H9 (cell line): ENCODE data around the gene SMAP1. TPM values are rescaled to one million over a fixed set of nuclear protein-coding genes. Genes with fewer than 3 reads are reported as not detected.

ENCODE experiments used
- DNase-seq: peaks from one replicate; pipeline ENCODE4 v3.0.0-alpha.2; 2017
- H2AFZ ChIP-seq: one replicate; pipeline ENCODE4 v1.6.1; 2013; ENCODE audit warnings: mild to moderate bottlenecking, low read length, control low read depth, moderate library complexity
- H2AK5ac ChIP-seq: 2 replicates; pipeline ENCODE4 v1.6.1; 2013; ENCODE audit warnings: low read length, control low read depth, mixed read lengths; ENCODE audit not compliant: insufficient read length
- H2BK120ac ChIP-seq: one replicate; pipeline ENCODE4 v1.6.1; 2013; ENCODE audit warnings: low read depth, mild to moderate bottlenecking, low read length, control low read depth, inconsistent platforms; ENCODE audit not compliant: poor library complexity, severe bottlenecking
- H2BK12ac ChIP-seq: 2 replicates; pipeline ENCODE4 v1.6.1; 2013; ENCODE audit warnings: low read length, control low read depth, mixed read lengths, low read depth; ENCODE audit not compliant: insufficient read length
- H2BK15ac ChIP-seq: 2 replicates; pipeline ENCODE4 v1.6.1; 2013; ENCODE audit warnings: low read depth, low read length, control low read depth
- H2BK20ac ChIP-seq: one replicate; pipeline ENCODE4 v1.6.1; 2013; ENCODE audit warnings: low read depth, mild to moderate bottlenecking, low read length, control low read depth, inconsistent platforms; ENCODE audit not compliant: poor library complexity, severe bottlenecking
- H2BK5ac ChIP-seq: 2 replicates; pipeline ENCODE4 v1.6.1; 2013; ENCODE audit warnings: low read length, control low read depth, mixed read lengths; ENCODE audit not compliant: insufficient read length
- H3K14ac ChIP-seq: 2 replicates; pipeline ENCODE4 v1.6.1; 2013; ENCODE audit warnings: low read length, control low read depth; ENCODE audit not compliant: insufficient read depth
- H3K18ac ChIP-seq: 2 replicates; pipeline ENCODE4 v1.6.1; 2013; ENCODE audit warnings: low read depth, mild to moderate bottlenecking, mixed read lengths, low read length, control low read depth; ENCODE audit not compliant: insufficient read length
- H3K23ac ChIP-seq: 2 replicates; pipeline ENCODE4 v1.6.1; 2013; ENCODE audit warnings: low read length, control low read depth, mixed read lengths, low read depth; ENCODE audit not compliant: insufficient read length
- H3K23me2 ChIP-seq: 2 replicates; pipeline ENCODE4 v1.6.1; 2013; ENCODE audit warnings: low read depth, mild to moderate bottlenecking, mixed read lengths, low read length, control low read depth; ENCODE audit not compliant: insufficient read length, poor library complexity, severe bottlenecking
- H3K27ac ChIP-seq: 2 replicates; pipeline ENCODE4 v1.5.1; 2013; ENCODE audit warnings: low read length, control low read depth, mixed read lengths, low read depth; ENCODE audit not compliant: insufficient read length
- H3K27me3 ChIP-seq: 2 replicates; pipeline ENCODE4 v1.6.1; 2013; ENCODE audit warnings: low read length, control low read depth, inconsistent platforms; ENCODE audit not compliant: insufficient read depth
- H3K4ac ChIP-seq: 2 replicates; pipeline ENCODE4 v1.6.1; 2013; ENCODE audit warnings: low read depth, mild to moderate bottlenecking, control low read depth, inconsistent platforms, low read length, moderate library complexity
- H3K4me1 ChIP-seq: 2 replicates; pipeline ENCODE4 v1.6.1; 2013; ENCODE audit warnings: low read length, control low read depth, inconsistent platforms; ENCODE audit not compliant: insufficient read depth
- H3K4me2 ChIP-seq: 2 replicates; pipeline ENCODE4 v1.6.1; 2013; ENCODE audit warnings: low read length, control low read depth, mixed read lengths; ENCODE audit not compliant: insufficient read length, insufficient read depth
- H3K56ac ChIP-seq: 2 replicates; pipeline ENCODE4 v1.6.1; 2013; ENCODE audit warnings: low read depth, mild to moderate bottlenecking, mixed read lengths, low read length, control low read depth; ENCODE audit not compliant: insufficient read length
- H3K79me1 ChIP-seq: 2 replicates; pipeline ENCODE4 v1.6.1; 2013; ENCODE audit warnings: low read depth, mild to moderate bottlenecking, moderate library complexity, low read length, control low read depth, inconsistent platforms; ENCODE audit not compliant: insufficient read depth, poor library complexity, severe bottlenecking
- H3K79me2 ChIP-seq: 2 replicates; pipeline ENCODE4 v1.6.1; 2013; ENCODE audit warnings: low read length, control low read depth, inconsistent platforms; ENCODE audit not compliant: insufficient read depth
- H3K9ac ChIP-seq: 2 replicates; pipeline ENCODE4 v1.6.1; 2013; ENCODE audit warnings: low read length, control low read depth, mixed read lengths; ENCODE audit not compliant: insufficient read length; ENCODE audit errors: extremely low read depth
- H3K9me3 ChIP-seq: one replicate; pipeline ENCODE4 v1.6.1; 2013; ENCODE audit warnings: low read depth, low read length, inconsistent platforms; ENCODE audit not compliant: control insufficient read depth
- H3T11ph ChIP-seq: one replicate; pipeline ENCODE4 v1.6.1; 2013; ENCODE audit warnings: mild to moderate bottlenecking, low read length, control low read depth, inconsistent platforms
- H4K20me1 ChIP-seq: one replicate; pipeline ENCODE4 v1.6.1; 2013; ENCODE audit not compliant: control insufficient read depth, insufficient read length, insufficient read depth
- H4K5ac ChIP-seq: 2 replicates; pipeline ENCODE4 v1.6.1; 2013; ENCODE audit warnings: low read depth, mild to moderate bottlenecking, mixed read lengths, low read length, control low read depth; ENCODE audit not compliant: insufficient read length
- H4K8ac ChIP-seq: replicated peaks from 2 replicates; pipeline ENCODE4 v1.6.1; 2013; ENCODE audit warnings: low read length, control low read depth, mixed read lengths, low read depth; ENCODE audit not compliant: insufficient read length
- H4K91ac ChIP-seq: 2 replicates; pipeline ENCODE4 v1.6.1; 2013; ENCODE audit warnings: low read depth, mild to moderate bottlenecking, moderate library complexity, mixed read lengths, low read length, control low read depth; ENCODE audit not compliant: insufficient read length
- H3K27ac Mint-ChIP-seq, 3 experiments: 2 replicates in 2 of 3; 3 replicates in 1 of 3; pipeline ENCODE4 v1.8.0; 2020 to 2021; ENCODE audit warnings: mixed read lengths in 3 of 3, mild to moderate bottlenecking in 1 of 3, moderate library complexity in 1 of 3
- H3K27me3 Mint-ChIP-seq: 2 replicates; pipeline ENCODE4 v1.8.0; 2021; ENCODE audit warnings: low read depth, mild to moderate bottlenecking, moderate library complexity, mixed read lengths
- H3K36me3 Mint-ChIP-seq, 3 experiments: 2 replicates in 2 of 3; 3 replicates in 1 of 3; pipeline ENCODE4 v1.8.0; 2020 to 2021; ENCODE audit warnings: low read depth in 3 of 3, mixed read lengths in 3 of 3; ENCODE audit not compliant: insufficient read depth in 1 of 3
- H3K4me1 Mint-ChIP-seq, 2 experiments: 2 replicates each; pipeline ENCODE4 v1.8.0; 2020; ENCODE audit warnings: mixed read lengths in 2 of 2
- H3K4me3 Mint-ChIP-seq, 2 experiments: 2 replicates in 1 of 2; 3 replicates in 1 of 2; pipeline ENCODE4 v1.8.0; 2020 to 2021; ENCODE audit warnings: mild to moderate bottlenecking in 2 of 2, mixed read lengths in 2 of 2, moderate library complexity in 1 of 2
- H3K9me3 Mint-ChIP-seq, 2 experiments: 2 replicates in 1 of 2; 3 replicates in 1 of 2; pipeline ENCODE4 v1.8.0; 2020; ENCODE audit warnings: mild to moderate bottlenecking in 2 of 2, mixed read lengths in 2 of 2, moderate library complexity in 1 of 2
- WGBS: extraction: QIAGEN DNeasy Blood & Tissue Kit; methylation state at CpG from one replicate; pipeline ENCODE4 v1.1.7; 2013; ENCODE audit warnings: missing lambda C conversion rate, low lambda C conversion rate, mixed read lengths; ENCODE audit not compliant: insufficient read length; ENCODE audit errors: extremely low coverage; 5-methylcytosine and 5-hydroxymethylcytosine counted together
- total RNA-seq: library from RNA; stranded (reverse); gene quantifications from 2 replicates; pipeline ENCODE4 v1.2.1, GENCODE V29; 2021
- TF ChIP-seq, protein P1 (sequence below): fragments of 200-600 bp; sonication (generic); conservative IDR thresholded peaks from 3 replicates; pipeline ENCODE4 v1.8.0; 2021; ENCODE audit warnings: antibody characterized with exemption, mild to moderate bottlenecking

SMAP1 gene
- total RNA-seq, 1 experiment from 2014 or later, result 29.3 TPM

DNA sequence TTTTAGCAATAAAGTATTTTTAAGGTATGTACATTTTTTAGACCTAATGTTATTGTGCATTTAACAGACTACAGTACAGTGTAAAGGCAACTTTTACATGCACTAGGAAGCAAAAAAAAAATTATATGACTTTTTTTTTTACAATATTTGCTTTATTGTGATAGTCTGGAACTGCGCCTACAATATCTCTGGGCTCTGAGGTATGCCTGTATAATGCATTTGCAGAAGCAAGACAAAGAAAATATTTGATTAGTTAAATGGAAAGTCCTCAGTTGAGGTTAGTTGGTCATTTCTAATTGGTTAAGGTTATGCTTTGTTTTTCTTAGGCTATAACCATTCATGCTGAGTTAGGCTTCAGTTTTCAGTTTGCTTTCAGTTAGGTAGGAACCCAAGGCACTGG, 46.9 kb upstream of the SMAP1 start:
- H4K20me1 ChIP-seq, result no peaks in the 10 kb centered on the region
- WGBS, result no CpG with 5 or more reads among the region's 1 CpG

More for the DNA sequence above, 46.9 kb upstream of the SMAP1 start:
- Histone ChIP-seq H3K4me1 (no peaks in the 10 kb centered on the region), H3K9ac (no peak overlapping the region), H3K27me3 (no peaks in the 10 kb centered on the region), H4K91ac (no peak overlapping the region), H3K56ac (no peak overlapping the region), H2BK120ac (no peak overlapping the region), H3K9me3 (no peaks in the 10 kb centered on the region), H3K79me1 (no peaks in the 10 kb centered on the region), H3K4me2 (no peak overlapping the region), H2AFZ (no peak overlapping the region), H2BK15ac (no peak overlapping the region), H2BK12ac (no peak overlapping the region), H3T11ph (no peak overlapping the region), H3K79me2 (no peaks in the 10 kb centered on the region; the same call in 1 of the 2 replicates), H3K4ac (no peak overlapping the region), H3K27ac (no peak overlapping the region), H3K18ac (no peak overlapping the region), H4K5ac (no peak overlapping the region), H2AK5ac (no peak overlapping the region), H3K23ac (no peak overlapping the region), H4K8ac (no peak overlapping the region), H3K14ac (no peak overlapping the region), H2BK20ac (no peak overlapping the region), H2BK5ac (no peak overlapping the region), H3K23me2 (no peaks in the 10 kb centered on the region)
- no peak overlapping the region for H3K4me3 Mint-ChIP-seq
- TF ChIP-seq, protein P1, sequence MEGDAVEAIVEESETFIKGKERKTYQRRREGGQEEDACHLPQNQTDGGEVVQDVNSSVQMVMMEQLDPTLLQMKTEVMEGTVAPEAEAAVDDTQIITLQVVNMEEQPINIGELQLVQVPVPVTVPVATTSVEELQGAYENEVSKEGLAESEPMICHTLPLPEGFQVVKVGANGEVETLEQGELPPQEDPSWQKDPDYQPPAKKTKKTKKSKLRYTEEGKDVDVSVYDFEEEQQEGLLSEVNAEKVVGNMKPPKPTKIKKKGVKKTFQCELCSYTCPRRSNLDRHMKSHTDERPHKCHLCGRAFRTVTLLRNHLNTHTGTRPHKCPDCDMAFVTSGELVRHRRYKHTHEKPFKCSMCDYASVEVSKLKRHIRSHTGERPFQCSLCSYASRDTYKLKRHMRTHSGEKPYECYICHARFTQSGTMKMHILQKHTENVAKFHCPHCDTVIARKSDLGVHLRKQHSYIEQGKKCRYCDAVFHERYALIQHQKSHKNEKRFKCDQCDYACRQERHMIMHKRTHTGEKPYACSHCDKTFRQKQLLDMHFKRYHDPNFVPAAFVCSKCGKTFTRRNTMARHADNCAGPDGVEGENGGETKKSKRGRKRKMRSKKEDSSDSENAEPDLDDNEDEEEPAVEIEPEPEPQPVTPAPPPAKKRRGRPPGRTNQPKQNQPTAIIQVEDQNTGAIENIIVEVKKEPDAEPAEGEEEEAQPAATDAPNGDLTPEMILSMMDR, result no peak
- no peaks in the 10 kb centered on the region for H3K27me3 Mint-ChIP-seq
- H3K36me3 Mint-ChIP-seq, result no peaks in the 10 kb centered on the region
- no peaks in the 10 kb centered on the region; a peak in 1 of 5 replicates for H3K9me3 Mint-ChIP-seq
- H3K4me1 Mint-ChIP-seq, result peaks cover 0 to 5% of the 10 kb centered on the region in 2 experiments; a peak in 1 of 4 replicates
- DNase-seq, result no peak
- H3K27ac Mint-ChIP-seq, result no peak overlapping the region
